OCI-LY7 (cell line): ENCODE data around the gene SPEM2. TPM values are rescaled to one million over a fixed set of nuclear protein-coding genes. Genes with fewer than 3 reads are reported as not detected.
A peak's percentile ranks its signal among the peaks of the same experiment; 100 is the strongest.

Experiments used
- BruUV-seq: library from RNA; stranded (reverse); fragments of 400-500 nt; replicated peaks from 2 replicates; lab custom pipeline; 2021; lab: Mats Ljungman, UMichigan
- CTCF ChIA-PET: fragments of 300-600 bp; sonication (Branson Sonifier 250); formaldehyde crosslinking; loops from one replicate; lab custom pipeline; 2022; ENCODE audit warnings: antibody characterized with exemption; ENCODE audit not compliant: unreplicated experiment; lab: Charles Lee
- POLR2A ChIA-PET: fragments of 300-600 bp; sonication (Branson Sonifier 250); formaldehyde crosslinking; loops from one replicate; lab custom pipeline; 2022; ENCODE audit warnings: antibody characterized with exemption; lab: Charles Lee
- DNase-seq: peaks from one replicate; pipeline ENCODE4 v3.0.0-alpha.2; 2015; ENCODE audit warnings: low spot score
- H2AFZ ChIP-seq: fragments of 200-600 bp; sonication (generic), shearing (Covaris generic); 2 replicates; pipeline ENCODE4 v1.6.1; 2014; ENCODE audit warnings: mild to moderate bottlenecking, antibody characterized with exemption, low read length, moderate library complexity
- H3K27ac ChIP-seq: fragments of 200-600 bp; sonication (generic); 2 replicates; pipeline ENCODE4 v1.5.1; 2014; ENCODE audit warnings: mixed run types, low read depth, mild to moderate bottlenecking, moderate library complexity, low read length, inconsistent platforms; ENCODE audit not compliant: poor library complexity, severe bottlenecking
- H3K36me3 ChIP-seq: fragments of 200-600 bp; sonication (generic); 2 replicates; pipeline ENCODE4 v1.6.1; 2014; ENCODE audit warnings: mild to moderate bottlenecking, antibody characterized with exemption, low read length, moderate library complexity, mixed read lengths; ENCODE audit not compliant: insufficient read depth
- H3K4me1 ChIP-seq: fragments of 200-600 bp; sonication (generic); 2 replicates; pipeline ENCODE4 v1.5.1; 2014; ENCODE audit warnings: mild to moderate bottlenecking, low read length; ENCODE audit not compliant: insufficient read depth, poor library complexity, severe bottlenecking
- H3K4me2 ChIP-seq: fragments of 200-600 bp; sonication (generic); 2 replicates; pipeline ENCODE4 v1.6.1; 2014; ENCODE audit warnings: mild to moderate bottlenecking, low read length
- H3K4me3 ChIP-seq: fragments of 200-600 bp; sonication (generic); 2 replicates; pipeline ENCODE4 v1.5.1; 2014; ENCODE audit warnings: mild to moderate bottlenecking, low read depth, low read length; ENCODE audit not compliant: poor library complexity, severe bottlenecking
- H3K79me2 ChIP-seq: fragments of 200-600 bp; sonication (generic); 2 replicates; pipeline ENCODE4 v1.6.1; 2016; ENCODE audit warnings: low read depth, mild to moderate bottlenecking, low read length, moderate library complexity, mixed read lengths; ENCODE audit not compliant: insufficient read depth
- H3K9me2 ChIP-seq: fragments of 200-600 bp; sonication (generic); 2 replicates; pipeline ENCODE4 v1.6.1; 2016; ENCODE audit warnings: mild to moderate bottlenecking, low read length, mixed read lengths; ENCODE audit not compliant: insufficient read depth
- H3K9me3 ChIP-seq: fragments of 200-600 bp; sonication (generic); 2 replicates; pipeline ENCODE4 v1.6.1; 2014; ENCODE audit warnings: mild to moderate bottlenecking, mixed run types, low read length, mixed read lengths
- H4K20me1 ChIP-seq: fragments of 200-600 bp; sonication (generic); 2 replicates; pipeline ENCODE4 v1.6.1; 2014; ENCODE audit warnings: mild to moderate bottlenecking, antibody characterized with exemption, low read length, moderate library complexity, mixed read lengths; ENCODE audit not compliant: insufficient read depth
- EZH2phosphoT487 ChIP-seq: fragments of 200-600 bp; sonication (generic); IDR thresholded peaks from 2 replicates; pipeline ENCODE4 v1.6.1; 2018; ENCODE audit warnings: low read depth, borderline replicate concordance, mild to moderate bottlenecking, mixed run types, antibody characterized with exemption, low read length, moderate library complexity, mixed read lengths
- intact Hi-C: fragments of 100-400 bp; cut with micrococcal nuclease; formaldehyde crosslinking; loops from one replicate; pipeline ENCODE4 v1.10.0; 2022; ENCODE audit not compliant: unreplicated experiment
- total RNA-seq, 2 experiments: library from RNA; depleted of rRNA in 1 of 2; stranded (reverse); fragments of >200 nt in 1 of 2; shearing (Covaris generic) in 1 of 2; gene quantifications; 2 replicates each; pipeline ENCODE4 v1.2.3, GENCODE V29; 2014 to 2022
- TF ChIP-seq, protein P1 (sequence below): fragments of 200-600 bp; sonication (generic); conservative IDR thresholded peaks from 2 replicates; pipeline ENCODE4 v1.5.1; 2014; ENCODE audit warnings: mild to moderate bottlenecking, antibody characterized with exemption, low read length, moderate library complexity, mixed read lengths

The SPEM2 gene
- total RNA-seq, 2 experiments from 2014 or later: not detected

DNA sequence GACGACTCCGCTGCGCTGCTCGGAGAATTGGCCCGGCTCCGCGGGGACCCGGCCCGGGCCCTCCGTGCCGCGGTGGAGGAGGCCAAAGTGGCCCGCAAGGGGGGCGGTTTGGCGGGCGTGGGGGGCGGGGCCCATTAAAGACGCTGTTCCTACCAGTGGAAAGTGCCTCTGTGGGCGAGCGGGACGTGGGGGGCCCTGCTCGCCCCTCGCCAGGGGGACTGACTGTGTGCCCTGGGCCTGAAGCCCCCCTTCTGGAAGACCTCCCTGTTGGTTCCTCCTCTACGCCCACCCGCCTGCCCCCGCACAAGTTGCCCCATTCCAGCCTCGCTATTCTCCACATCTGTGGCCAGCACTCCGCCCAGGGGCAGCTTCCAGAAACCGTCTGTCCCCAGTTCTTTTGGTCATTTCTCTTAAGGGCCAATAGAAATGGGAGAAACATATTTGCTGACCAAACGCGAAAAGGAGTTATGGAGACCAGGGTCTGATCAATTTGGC is 12.0 kb downstream of the SPEM2 start:
- peak overlapping the region; percentile 99 for H3K4me2 ChIP-seq

DNA sequence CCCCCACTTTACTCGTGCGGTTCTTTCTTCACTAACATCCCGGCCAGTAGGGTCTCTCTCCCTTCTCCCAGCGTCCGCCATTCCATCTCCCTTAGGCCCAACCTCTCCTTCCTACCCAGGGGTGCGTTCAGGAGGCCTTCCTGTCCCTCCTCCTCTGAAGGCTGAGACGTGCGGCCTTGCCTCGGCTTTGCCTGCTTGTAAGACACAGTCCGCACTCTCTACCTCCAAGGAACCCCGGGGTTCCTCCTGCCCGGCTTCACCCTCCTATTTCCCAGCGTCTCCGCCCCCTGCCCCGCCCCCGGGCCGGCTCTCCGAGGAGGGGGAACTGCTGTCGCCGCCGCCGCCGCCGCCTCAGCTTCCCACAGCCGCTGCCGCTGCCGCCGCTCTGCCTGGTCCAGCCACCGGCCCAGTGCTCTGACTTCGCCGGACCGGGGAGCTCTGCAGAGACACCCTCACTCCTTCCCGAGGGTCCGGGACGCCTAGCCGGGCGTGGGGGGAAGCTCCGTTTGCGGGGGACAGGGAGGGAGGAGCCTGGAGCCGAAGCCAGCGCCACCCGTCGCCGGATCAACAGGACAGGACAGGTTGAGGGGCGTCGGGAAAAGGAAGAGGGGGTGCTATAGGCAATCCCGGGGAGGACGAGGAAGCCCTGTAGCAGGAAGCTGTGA is 12.7 kb downstream of the SPEM2 start:
- Histone ChIP-seq H3K9me2 (no peaks in the 10 kb centered on the region), H3K4me1 (peaks cover 40% of the 10 kb centered on the region), H3K79me2 (peaks cover 4% of the 10 kb centered on the region; the same call in 1 of the 2 replicates), H3K9me3 (no peaks in the 10 kb centered on the region), H3K4me2 (peak overlapping the region; percentile 99), H2AFZ (no peak overlapping the region), H3K27ac (no peak overlapping the region), H4K20me1 (no peaks in the 10 kb centered on the region), H3K4me3 (peak overlapping the region; percentile 55), H3K36me3 (no peaks in the 10 kb centered on the region)
- intact Hi-C loops: loop anchor here (1.0 to 5.0 kb wide), 4 partner anchors 46 to 401 kb away; partner anchors contain the start of genes POLR2A, SENP3 and SLC16A13
- ChIA-PET POLR2A (interaction anchor here (0.6 kb wide), 1 partner anchor 54 kb away, joined by 3 read pairs; no protein-coding TSS in a partner anchor), CTCF (interaction anchor here (0.8 kb wide), 1 partner anchor 41 kb away, joined by 3 read pairs; the partner anchor contains the start of gene ZBTB4)
- no TSS peak for BruUV-seq
- DNase-seq: peak; percentile 29
- no peak for TF ChIP-seq EZH2phosphoT487
- TF ChIP-seq, protein P1, sequence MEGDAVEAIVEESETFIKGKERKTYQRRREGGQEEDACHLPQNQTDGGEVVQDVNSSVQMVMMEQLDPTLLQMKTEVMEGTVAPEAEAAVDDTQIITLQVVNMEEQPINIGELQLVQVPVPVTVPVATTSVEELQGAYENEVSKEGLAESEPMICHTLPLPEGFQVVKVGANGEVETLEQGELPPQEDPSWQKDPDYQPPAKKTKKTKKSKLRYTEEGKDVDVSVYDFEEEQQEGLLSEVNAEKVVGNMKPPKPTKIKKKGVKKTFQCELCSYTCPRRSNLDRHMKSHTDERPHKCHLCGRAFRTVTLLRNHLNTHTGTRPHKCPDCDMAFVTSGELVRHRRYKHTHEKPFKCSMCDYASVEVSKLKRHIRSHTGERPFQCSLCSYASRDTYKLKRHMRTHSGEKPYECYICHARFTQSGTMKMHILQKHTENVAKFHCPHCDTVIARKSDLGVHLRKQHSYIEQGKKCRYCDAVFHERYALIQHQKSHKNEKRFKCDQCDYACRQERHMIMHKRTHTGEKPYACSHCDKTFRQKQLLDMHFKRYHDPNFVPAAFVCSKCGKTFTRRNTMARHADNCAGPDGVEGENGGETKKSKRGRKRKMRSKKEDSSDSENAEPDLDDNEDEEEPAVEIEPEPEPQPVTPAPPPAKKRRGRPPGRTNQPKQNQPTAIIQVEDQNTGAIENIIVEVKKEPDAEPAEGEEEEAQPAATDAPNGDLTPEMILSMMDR: no peak

More for the DNA sequence above, 12.0 kb downstream of the SPEM2 start:
- Histone ChIP-seq H3K9me2 (no peaks in the 10 kb centered on the region), H3K27ac (no peak overlapping the region), H3K4me1 (peaks cover 40% of the 10 kb centered on the region), H3K4me3 (peak overlapping the region; percentile 76), H3K79me2 (peaks cover 4% of the 10 kb centered on the region; the same call in 1 of the 2 replicates), H2AFZ (no peak overlapping the region), H3K36me3 (no peaks in the 10 kb centered on the region), H4K20me1 (no peaks in the 10 kb centered on the region), H3K9me3 (no peaks in the 10 kb centered on the region)
- no peak for TF ChIP-seq EZH2phosphoT487
- TF ChIP-seq, protein P1: no peak
- POLR2A ChIA-PET: interaction anchor here (0.5 kb wide), 1 partner anchor 13 kb away, joined by 6 read pairs; no protein-coding TSS in a partner anchor
- intact Hi-C loops: loop anchor here (1.0 to 5.0 kb wide), 4 partner anchors 47 to 400 kb away; partner anchors contain the start of genes POLR2A, SENP3 and SLC16A13
- no peak for DNase-seq
- CTCF ChIA-PET: interaction anchor here (1.4 kb wide), 1 partner anchor 107 kb away, joined by 6 read pairs; no protein-coding TSS in a partner anchor
- no TSS peak for BruUV-seq
